ENCODE results near the gene COX4I1.

- TF ChIP-seq CTCF (IDR thresholded peaks at IDR 0.05; ENCODE audit: insufficient read depth, low read depth, low read length) (no peak), EZH2 (IDR thresholded peaks at IDR 0.05; ENCODE audit: insufficient read depth, low read length) (no peak)
These were observed 16.1 kb upstream of the COX4I1 start for GRCh38 chr16:85783441-85783840.

All from astrocyte (in vitro differentiated cells and primary cell).